GM04503 (cell line): Measurements from ENCODE around the gene KBTBD13.
"Not testable (repeated sequence)": the region's sequence is repeated elsewhere in the genome, so short reads cannot be mapped to it uniquely, and the experiment has no call there.

ENCODE experiments used
- DNase-seq: peaks from one replicate; pipeline ENCODE4 v3.0.0-alpha.2; 2012; ENCODE audit warnings: low read depth

KBTBD13 gene

GRCh38 chr15:65076486-65077290, at the start of gene KBTBD13:
Gene KBTBD13, plus strand, starts transcription at chr15:65076746. Its CDS starts 70 bp downstream, at chr15:65076816.
- no peak for DNase-seq

DNA sequence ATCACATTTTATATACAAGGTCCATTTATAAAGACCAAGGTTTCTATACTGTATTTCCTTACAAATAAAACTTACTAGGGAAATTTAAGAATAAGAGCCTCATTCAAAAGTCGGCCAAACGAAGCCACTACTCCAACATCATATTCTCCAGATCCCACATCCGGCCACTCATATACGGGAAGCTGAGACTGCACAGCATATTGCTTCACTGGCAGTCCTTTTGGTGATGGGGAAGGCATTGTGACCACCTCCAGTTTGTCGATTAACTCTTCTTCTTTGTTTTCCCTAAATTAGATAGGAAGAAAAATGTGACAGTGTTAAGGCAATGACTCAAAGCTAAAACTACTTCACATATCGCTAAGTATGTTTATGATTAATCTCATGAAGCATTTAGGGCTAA, 49.8 kb upstream of the KBTBD13 start:
- DNase-seq: no peak

- no peak for DNase-seq
Measured at GRCh38 chr15:65027593-65027992, 49.0 kb upstream of the KBTBD13 start.

GRCh38 chr15:65028338-65028737, 48.2 kb upstream of the KBTBD13 start:
- no peak for DNase-seq

GRCh38 chr15:65028921-65029735, 47.4 kb upstream of the KBTBD13 start, which contains the start of gene MTFMT:
Gene MTFMT, minus strand, starts transcription at chr15:65029639. Its CDS starts 26 bp downstream, at chr15:65029613.
- DNase-seq: peak; percentile 9

DNA sequence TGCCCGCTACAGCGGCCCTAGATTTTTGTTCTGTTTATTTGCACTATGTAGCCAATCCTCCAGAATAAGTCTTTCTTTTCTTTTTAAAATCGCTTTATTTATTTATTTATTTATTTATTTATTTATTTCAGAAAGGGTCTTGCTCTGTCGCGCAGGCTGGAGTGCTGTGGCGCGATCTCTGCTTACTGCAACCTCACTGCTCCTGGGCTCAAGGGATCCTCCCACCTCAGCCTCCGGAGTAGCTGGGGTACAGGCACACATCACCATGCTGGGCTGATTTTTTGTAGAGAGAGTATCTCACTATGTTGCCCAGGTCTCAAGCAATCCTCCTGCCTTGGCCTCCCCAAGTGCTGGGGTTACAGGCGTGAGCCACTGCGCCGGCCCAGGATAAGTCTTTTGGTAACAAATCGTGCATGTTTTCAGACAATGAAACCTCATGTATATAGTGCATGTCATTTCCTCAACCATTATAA, 46.8 kb upstream of the KBTBD13 start:
- DNase-seq: no peak

DNA sequence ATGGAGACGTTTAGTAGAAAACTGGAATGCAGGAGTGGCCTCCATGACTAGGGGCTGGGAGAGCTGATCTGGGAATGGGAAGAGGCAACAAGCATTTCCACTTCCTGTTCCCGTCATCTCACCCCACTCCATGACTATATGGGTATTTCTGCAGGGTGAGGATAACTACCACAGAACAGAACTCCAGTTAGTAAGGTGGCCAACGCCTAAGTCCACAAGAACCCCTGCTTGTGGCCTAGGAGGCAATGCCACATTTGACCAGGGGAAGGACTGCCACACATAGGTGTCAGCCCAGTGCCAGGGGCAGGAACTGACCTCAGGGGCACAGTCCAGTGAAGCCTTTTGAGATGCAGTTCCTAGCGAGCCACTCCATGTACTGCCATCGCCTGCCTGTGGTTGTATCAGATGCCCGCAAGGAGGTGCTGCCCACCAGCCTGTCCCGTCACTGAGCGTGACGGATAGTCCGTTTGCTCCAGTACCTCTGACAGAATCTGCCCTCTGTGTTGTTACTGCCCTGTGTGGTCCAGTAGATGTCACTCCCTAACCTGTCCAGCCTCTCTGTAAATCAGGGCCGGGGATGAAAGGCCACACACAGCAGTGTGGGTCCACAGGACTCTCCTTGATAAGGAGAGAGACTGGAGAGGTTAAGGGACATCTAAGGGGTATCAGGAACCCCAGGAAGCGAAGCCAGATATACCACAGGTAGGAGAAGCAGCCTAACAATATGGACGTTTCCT, 43.6 kb upstream of the KBTBD13 start:
- DNase-seq: no peak

DNA sequence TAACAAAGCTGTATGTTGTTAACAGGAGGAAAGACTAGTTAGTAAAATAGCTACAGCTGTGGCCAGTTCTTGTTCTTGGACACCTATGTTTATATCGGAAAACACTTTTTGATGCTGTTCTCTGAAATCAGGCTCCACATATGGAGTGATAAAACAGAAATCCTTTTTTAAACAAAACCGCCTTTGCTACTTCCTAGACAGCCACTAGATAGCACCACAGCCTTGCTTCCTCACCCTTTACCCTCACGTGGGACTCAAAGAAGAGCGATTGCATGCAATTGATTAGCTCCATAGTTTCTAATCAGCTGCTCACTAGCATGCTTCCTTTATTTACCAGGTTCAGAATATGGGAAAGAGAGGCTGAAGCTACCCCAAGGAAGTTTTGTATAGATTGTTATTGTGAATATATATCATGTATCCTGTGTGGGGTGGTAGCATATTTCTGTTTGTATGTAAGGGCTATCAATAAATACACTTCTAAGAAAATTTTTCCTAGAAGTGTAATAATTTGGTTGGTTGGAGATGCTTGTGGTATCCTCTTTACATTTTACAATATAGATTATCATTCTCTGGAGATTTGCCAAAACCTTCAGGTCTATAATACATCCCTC, 42.8 kb upstream of the KBTBD13 start:
- DNase-seq: no peak

DNA sequence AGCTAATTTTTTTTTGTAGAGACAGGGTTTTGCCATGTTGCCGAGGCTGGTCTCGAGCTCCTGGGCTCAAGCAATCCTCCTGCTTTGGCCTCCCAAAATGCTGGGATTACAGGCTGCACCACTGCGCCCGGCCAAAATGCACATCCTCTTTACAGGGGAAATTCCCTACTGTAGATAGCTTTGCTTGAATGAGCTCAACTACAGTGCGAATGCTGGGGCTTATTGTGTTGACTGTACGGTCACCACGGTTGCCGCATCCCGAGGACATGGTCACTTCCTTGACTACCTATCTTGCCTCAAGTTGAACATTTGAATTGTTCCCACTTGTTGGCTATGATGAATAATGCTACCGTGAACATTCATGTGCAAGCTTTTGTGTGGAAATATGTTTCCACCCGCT, 41.8 kb upstream of the KBTBD13 start:
- no peak for DNase-seq

GRCh38 chr15:65037309-65037708, 39.2 kb upstream of the KBTBD13 start:
- no peak for DNase-seq

DNA sequence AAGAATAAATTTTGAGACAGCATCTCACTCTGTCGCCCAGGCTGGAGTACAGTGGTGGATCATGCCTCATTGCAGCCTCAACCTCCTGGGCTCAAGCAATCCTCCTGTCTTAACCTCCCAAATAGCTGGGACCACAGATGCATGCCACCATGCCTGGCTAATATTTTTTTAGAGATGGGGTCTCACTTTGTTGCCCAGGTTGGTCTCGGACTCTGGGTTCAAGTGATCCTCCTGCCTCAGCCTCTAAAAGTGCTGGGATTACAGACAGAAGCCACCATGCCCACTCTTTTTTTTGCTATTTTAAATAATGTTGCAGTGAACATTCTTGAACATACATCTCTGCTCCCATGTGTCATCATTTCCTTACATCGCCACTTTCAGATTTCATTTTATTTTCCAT, 38.1 kb upstream of the KBTBD13 start:
- DNase-seq: no peak

- no peak for DNase-seq
Measured at GRCh38 chr15:65038836-65039235, 37.7 kb upstream of the KBTBD13 start.

DNA sequence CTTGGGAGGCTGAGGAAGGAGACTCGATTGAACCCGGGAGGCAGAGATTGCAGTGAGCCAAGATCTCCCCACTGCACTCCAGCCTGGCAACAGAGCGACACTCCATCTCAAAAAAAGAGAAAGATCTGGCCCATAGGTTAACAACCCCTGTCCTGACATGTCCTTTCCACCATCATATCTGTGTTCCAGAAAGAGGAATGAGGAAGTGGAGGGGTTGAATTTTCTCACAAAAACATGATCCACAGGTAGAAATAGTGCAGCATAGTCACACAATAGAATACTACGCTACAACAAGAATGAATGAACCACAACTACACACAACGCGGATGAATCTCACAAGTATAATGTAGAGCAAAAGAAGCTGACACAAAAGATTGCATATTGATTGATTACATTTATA, 36.1 kb upstream of the KBTBD13 start:
- no peak for DNase-seq

GRCh38 chr15:65041787-65042186, 34.8 kb upstream of the KBTBD13 start:
- no peak for DNase-seq

GRCh38 chr15:65042776-65043327, 33.7 kb upstream of the KBTBD13 start:
- DNase-seq: no peak

DNA sequence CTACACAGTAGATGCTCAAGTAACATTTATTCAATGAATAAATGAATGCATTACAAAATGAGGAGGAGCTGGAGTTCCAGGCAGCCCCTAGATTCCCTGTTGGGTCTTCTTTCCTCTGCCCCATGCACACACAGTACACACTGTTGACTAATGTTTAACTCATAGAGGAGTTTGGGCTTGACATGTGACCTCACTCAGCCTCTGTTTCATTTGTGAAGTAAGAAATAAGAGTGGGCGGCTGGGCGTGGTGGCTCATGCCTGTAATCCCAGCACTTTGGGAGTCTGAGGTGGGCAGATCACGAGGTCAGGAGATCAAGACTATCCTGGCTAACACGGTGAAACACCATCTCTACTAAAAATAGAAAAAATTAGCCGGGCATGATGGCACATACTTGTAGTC, 32.3 kb upstream of the KBTBD13 start:
- DNase-seq: not testable (repeated sequence)

GRCh38 chr15:65044724-65045481, 31.6 kb upstream of the KBTBD13 start, which contains the start of gene SLC51B:
Gene SLC51B, plus strand, starts transcription at chr15:65045387. Its CDS starts 4,618 bp downstream, at chr15:65050005.
- no peak for DNase-seq

DNA sequence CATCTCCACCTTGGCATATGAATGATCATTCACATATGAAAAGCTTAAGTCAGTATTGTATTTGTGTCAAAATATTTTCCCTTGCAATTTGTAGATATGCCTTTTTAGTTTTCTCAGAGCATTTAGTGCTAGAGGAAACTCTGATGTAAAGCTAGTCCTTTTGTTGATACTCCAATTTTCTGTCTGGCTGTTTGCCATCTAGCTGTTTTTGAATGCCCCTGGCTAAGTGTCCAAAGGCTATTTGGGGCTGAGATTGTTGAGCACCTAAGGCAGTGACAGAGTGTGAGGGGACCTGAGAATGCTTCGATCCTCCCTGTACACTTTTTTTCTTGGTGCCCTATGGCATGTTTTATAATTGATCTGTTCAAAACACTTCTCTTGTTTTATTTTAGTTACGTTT, 28.3 kb upstream of the KBTBD13 start:
- DNase-seq: no peak

DNA sequence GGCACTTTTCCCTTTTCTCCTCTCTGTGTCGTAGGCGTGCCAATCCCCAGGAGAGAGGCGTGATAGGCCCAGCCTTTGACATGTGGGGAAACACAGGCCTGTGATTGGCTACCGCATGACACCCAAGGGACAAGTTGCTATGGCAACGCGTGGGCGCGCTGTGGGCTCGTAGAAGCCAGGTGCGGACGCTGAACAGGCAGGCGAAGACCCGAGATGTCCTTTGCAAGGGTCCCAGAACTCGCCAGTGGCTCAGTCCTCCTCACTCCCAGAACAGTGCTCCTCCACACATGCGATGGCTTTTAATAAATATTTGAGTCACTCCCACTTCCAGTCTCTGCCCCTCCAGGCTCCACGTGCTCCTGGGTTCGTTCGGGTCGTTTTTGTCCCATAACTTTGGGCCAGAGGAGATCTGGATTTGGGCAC, 27.1 kb upstream of the KBTBD13 start:
- peak; percentile 64 for DNase-seq

DNA sequence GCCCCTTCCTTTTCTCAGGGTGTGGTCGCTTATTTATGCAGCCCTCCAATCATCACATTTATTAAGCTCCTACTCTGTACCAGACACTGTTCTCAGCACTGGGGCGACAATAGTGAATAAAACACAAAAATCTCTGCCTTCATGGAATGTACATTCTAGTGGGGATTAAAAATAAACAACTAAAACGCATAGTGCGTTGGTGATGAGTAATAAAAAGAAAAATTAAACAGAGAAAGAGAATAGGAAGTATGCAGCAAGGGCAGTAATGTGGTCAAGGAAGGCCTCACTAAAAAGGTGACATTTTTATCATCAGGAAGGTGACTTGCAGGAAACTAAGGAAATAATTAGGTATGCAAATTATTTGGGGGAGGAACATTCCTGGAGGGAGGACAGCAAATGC, 26.3 kb upstream of the KBTBD13 start:
- DNase-seq: no peak

GRCh38 chr15:65051266-65051665, 25.3 kb upstream of the KBTBD13 start:
- DNase-seq: no peak
